Measurements from ENCODE around the gene POLR2E. TPM values are rescaled to one million over a fixed set of nuclear protein-coding genes. Genes with fewer than 3 reads are reported as not detected.
A peak's percentile ranks its signal among the peaks of the same experiment; 100 is the strongest.

Gene POLR2E
- total and polyA plus RNA-seq, 2 of the 13 experiments (the other 11 are each of a cell fraction or from before 2014, with no cell fraction given), result 140 to 272 TPM

DNA sequence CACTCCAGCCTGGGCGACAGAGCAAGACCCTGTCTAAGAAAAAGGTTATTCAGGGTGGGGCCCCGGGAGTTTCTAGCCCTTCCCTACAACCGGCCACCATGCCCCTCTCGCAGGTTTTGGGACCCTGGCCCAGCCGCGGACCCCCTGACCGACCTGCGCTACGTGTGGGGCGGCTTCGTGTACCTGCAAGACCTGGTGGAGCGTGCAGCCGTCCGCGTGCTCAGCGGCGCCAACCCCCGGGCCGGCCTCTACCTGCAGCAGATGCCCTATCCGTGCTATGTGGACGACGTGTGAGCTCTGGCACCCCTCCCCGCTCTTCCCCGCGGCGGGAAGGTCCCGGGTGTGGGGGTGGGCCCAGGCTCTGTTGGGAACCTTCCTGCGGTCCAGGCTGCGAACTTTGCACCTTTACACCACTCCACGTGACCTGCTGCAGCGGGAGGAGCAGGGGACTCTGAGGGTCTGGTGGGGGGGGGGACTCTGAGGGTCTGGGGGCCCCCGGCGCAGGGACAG lies 49.0 kb downstream of the POLR2E start (continued):
- TF ChIP-seq, protein P1, sequence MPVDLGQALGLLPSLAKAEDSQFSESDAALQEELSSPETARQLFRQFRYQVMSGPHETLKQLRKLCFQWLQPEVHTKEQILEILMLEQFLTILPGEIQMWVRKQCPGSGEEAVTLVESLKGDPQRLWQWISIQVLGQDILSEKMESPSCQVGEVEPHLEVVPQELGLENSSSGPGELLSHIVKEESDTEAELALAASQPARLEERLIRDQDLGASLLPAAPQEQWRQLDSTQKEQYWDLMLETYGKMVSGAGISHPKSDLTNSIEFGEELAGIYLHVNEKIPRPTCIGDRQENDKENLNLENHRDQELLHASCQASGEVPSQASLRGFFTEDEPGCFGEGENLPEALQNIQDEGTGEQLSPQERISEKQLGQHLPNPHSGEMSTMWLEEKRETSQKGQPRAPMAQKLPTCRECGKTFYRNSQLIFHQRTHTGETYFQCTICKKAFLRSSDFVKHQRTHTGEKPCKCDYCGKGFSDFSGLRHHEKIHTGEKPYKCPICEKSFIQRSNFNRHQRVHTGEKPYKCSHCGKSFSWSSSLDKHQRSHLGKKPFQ (CRISPR knock-in tag; IDR thresholded peaks at IDR 0.05; ENCODE audit: insufficient replicate concordance), result peak; percentile 66
- no peak for TF ChIP-seq THAP11 (CRISPR knock-in tag; IDR thresholded peaks at IDR 0.05)
- no peak for TF ChIP-seq KLF11 (CRISPR knock-in tag; IDR thresholded peaks at IDR 0.05)
- TF ChIP-seq ZFP82 (CRISPR knock-in tag; IDR thresholded peaks at IDR 0.05; ENCODE audit: borderline replicate concordance), result peak; percentile 71; the same call in 1 of the 2 replicates
- TF ChIP-seq LCORL (IDR thresholded peaks at IDR 0.05), result no peak
- TF ChIP-seq LCORL (CRISPR knock-in tag; IDR thresholded peaks at IDR 0.05), result peak; percentile 51
- TF ChIP-seq ZNF749 (CRISPR knock-in tag; IDR thresholded peaks at IDR 0.05; ENCODE audit: borderline replicate concordance), result no peak
- TF ChIP-seq ATF1 (CRISPR knock-in tag; IDR thresholded peaks at IDR 0.05), result no peak
- peak; percentile 35; the same call in 1 of the 2 replicates for TF ChIP-seq ZNF263 (CRISPR knock-in tag; IDR thresholded peaks at IDR 0.05)
- no peak for TF ChIP-seq ZNF619 (CRISPR knock-in tag; IDR thresholded peaks at IDR 0.05)
- TF ChIP-seq ZC3H4 (CRISPR knock-in tag; IDR thresholded peaks at IDR 0.05; ENCODE audit: borderline replicate concordance), result no peak
- peak; percentile 43; the same call in 1 of the 2 replicates for TF ChIP-seq RAD21 (CRISPR knock-in tag; IDR thresholded peaks at IDR 0.05)
- TF ChIP-seq ATF7-NPFF (CRISPR knock-in tag; IDR thresholded peaks at IDR 0.05; ENCODE audit: low read depth), result no peak
- no peak for TF ChIP-seq AHR (CRISPR knock-in tag; IDR thresholded peaks at IDR 0.05)
- no peak for TF ChIP-seq FOXP1 (IDR thresholded peaks at IDR 0.05)
- no peak for TF ChIP-seq FOXP1 (CRISPR knock-in tag; IDR thresholded peaks at IDR 0.05)
- TF ChIP-seq, protein P2, sequence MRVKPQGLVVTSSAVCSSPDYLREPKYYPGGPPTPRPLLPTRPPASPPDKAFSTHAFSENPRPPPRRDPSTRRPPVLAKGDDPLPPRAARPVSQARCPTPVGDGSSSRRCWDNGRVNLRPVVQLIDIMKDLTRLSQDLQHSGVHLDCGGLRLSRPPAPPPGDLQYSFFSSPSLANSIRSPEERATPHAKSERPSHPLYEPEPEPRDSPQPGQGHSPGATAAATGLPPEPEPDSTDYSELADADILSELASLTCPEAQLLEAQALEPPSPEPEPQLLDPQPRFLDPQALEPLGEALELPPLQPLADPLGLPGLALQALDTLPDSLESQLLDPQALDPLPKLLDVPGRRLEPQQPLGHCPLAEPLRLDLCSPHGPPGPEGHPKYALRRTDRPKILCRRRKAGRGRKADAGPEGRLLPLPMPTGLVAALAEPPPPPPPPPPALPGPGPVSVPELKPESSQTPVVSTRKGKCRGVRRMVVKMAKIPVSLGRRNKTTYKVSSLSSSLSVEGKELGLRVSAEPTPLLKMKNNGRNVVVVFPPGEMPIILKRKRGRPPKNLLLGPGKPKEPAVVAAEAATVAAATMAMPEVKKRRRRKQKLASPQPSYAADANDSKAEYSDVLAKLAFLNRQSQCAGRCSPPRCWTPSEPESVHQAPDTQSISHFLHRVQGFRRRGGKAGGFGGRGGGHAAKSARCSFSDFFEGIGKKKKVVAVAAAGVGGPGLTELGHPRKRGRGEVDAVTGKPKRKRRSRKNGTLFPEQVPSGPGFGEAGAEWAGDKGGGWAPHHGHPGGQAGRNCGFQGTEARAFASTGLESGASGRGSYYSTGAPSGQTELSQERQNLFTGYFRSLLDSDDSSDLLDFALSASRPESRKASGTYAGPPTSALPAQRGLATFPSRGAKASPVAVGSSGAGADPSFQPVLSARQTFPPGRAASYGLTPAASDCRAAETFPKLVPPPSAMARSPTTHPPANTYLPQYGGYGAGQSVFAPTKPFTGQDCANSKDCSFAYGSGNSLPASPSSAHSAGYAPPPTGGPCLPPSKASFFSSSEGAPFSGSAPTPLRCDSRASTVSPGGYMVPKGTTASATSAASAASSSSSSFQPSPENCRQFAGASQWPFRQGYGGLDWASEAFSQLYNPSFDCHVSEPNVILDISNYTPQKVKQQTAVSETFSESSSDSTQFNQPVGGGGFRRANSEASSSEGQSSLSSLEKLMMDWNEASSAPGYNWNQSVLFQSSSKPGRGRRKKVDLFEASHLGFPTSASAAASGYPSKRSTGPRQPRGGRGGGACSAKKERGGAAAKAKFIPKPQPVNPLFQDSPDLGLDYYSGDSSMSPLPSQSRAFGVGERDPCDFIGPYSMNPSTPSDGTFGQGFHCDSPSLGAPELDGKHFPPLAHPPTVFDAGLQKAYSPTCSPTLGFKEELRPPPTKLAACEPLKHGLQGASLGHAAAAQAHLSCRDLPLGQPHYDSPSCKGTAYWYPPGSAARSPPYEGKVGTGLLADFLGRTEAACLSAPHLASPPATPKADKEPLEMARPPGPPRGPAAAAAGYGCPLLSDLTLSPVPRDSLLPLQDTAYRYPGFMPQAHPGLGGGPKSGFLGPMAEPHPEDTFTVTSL (CRISPR knock-in tag; IDR thresholded peaks at IDR 0.05; ENCODE audit: borderline replicate concordance), result peak; percentile 16; the same call in 1 of the 2 replicates
- TF ChIP-seq ZNF567 (CRISPR knock-in tag; IDR thresholded peaks at IDR 0.05; ENCODE audit: borderline replicate concordance), result no peak
- TF ChIP-seq PHF21A (CRISPR knock-in tag; IDR thresholded peaks at IDR 0.05), result 0 out of 2 replicates have a peak, but pooled peaks have one; percentile 32
- TF ChIP-seq, protein P3, sequence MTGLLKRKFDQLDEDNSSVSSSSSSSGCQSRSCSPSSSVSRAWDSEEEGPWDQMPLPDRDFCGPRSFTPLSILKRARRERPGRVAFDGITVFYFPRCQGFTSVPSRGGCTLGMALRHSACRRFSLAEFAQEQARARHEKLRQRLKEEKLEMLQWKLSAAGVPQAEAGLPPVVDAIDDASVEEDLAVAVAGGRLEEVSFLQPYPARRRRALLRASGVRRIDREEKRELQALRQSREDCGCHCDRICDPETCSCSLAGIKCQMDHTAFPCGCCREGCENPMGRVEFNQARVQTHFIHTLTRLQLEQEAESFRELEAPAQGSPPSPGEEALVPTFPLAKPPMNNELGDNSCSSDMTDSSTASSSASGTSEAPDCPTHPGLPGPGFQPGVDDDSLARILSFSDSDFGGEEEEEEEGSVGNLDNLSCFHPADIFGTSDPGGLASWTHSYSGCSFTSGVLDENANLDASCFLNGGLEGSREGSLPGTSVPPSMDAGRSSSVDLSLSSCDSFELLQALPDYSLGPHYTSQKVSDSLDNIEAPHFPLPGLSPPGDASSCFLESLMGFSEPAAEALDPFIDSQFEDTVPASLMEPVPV (CRISPR knock-in tag; IDR thresholded peaks at IDR 0.05), result no peak; the same call in 1 of the 2 replicates
- no peak for TF ChIP-seq NR3C1 (CRISPR knock-in tag; IDR thresholded peaks at IDR 0.05)
- no peak for TF ChIP-seq ZNF225 (CRISPR knock-in tag; IDR thresholded peaks at IDR 0.05)
